IMR-90 (cell line): ENCODE data around the gene IL12RB1. TPM values are rescaled to one million over a fixed set of nuclear protein-coding genes. Genes with fewer than 3 reads are reported as not detected.
"Not testable (repeated sequence)": the region's sequence is repeated elsewhere in the genome, so short reads cannot be mapped to it uniquely, and the experiment has no call there.

Source experiments
- ATAC-seq: fragments of 200-7000 bp; cut with Tn5 transposase; 2 replicates; pipeline ENCODE4 v1.9.1; 2020; ENCODE audit warnings: low read depth, mild to moderate bottlenecking, moderate library complexity
- BruUV-seq: library from RNA; stranded (reverse); fragments of 400-500 nt; replicated peaks from 2 replicates; lab custom pipeline; 2021; lab: Mats Ljungman, UMichigan
- CTCF ChIA-PET: fragments of 300-600 bp; formaldehyde crosslinking; extraction: SDS; loops from one replicate; lab custom pipeline; 2021; ENCODE audit warnings: antibody characterized with exemption; lab: Yijun Ruan, JAX
- POLR2A ChIA-PET: fragments of 300-600 bp; sonication (Branson Sonifier 250); formaldehyde crosslinking; loops from one replicate; lab custom pipeline; 2022; ENCODE audit warnings: antibody characterized with exemption; ENCODE audit not compliant: unreplicated experiment; lab: Charles Lee
- DNase-seq: peaks from one replicate; pipeline ENCODE4 v3.0.0; 2013
- H2AFZ ChIP-seq: replicated peaks from 2 replicates; pipeline ENCODE3; 2013; ENCODE audit warnings: low read length, mild to moderate bottlenecking; ENCODE audit not compliant: poor library complexity
- H2AK5ac ChIP-seq: 2 replicates; pipeline ENCODE4 v1.6.1; 2013; ENCODE audit warnings: low read depth, low read length, inconsistent platforms
- H2AK9ac ChIP-seq: replicated peaks from 2 replicates; pipeline ENCODE3; 2013; ENCODE audit warnings: mild to moderate bottlenecking, low read depth, low read length, moderate library complexity; ENCODE audit not compliant: poor library complexity
- H2BK120ac ChIP-seq: 2 replicates; pipeline ENCODE4 v1.6.1; 2013; ENCODE audit warnings: low read depth, low read length, inconsistent platforms
- H2BK15ac ChIP-seq: 3 replicates; pipeline ENCODE4 v1.6.1; 2013; ENCODE audit warnings: low read depth, low read length, inconsistent platforms
- H2BK20ac ChIP-seq: 2 replicates; pipeline ENCODE4 v1.6.1; 2013; ENCODE audit warnings: low read depth, mild to moderate bottlenecking, inconsistent platforms, low read length, moderate library complexity
- H2BK5ac ChIP-seq: 2 replicates; pipeline ENCODE4 v1.6.1; 2013; ENCODE audit warnings: mild to moderate bottlenecking, low read depth, low read length, inconsistent platforms; ENCODE audit not compliant: poor library complexity, severe bottlenecking
- H3K14ac ChIP-seq: replicated peaks from 2 replicates; pipeline ENCODE4 v1.6.1; 2013; ENCODE audit warnings: low read depth, low read length, inconsistent platforms
- H3K18ac ChIP-seq: 2 replicates; pipeline ENCODE4 v1.6.1; 2013; ENCODE audit warnings: low read depth, low read length, control low read depth
- H3K23ac ChIP-seq: 2 replicates; pipeline ENCODE4 v1.6.1; 2013; ENCODE audit warnings: low read depth, low read length, inconsistent platforms
- H3K27ac ChIP-seq: 2 replicates; pipeline ENCODE4 v1.5.1; 2013; ENCODE audit warnings: mild to moderate bottlenecking, control low read depth, low read length; ENCODE audit not compliant: insufficient read depth
- H3K27me3 ChIP-seq: 2 replicates; pipeline ENCODE4 v1.6.1; 2013; ENCODE audit warnings: low read length; ENCODE audit not compliant: control insufficient read depth, insufficient read depth
- H3K36me3 ChIP-seq: 2 replicates; pipeline ENCODE4 v1.6.1; 2013; ENCODE audit warnings: low read length, mixed read lengths; ENCODE audit not compliant: control insufficient read depth, insufficient read depth
- H3K4ac ChIP-seq: 2 replicates; pipeline ENCODE4 v1.6.1; 2013; ENCODE audit warnings: low read depth, low read length, inconsistent platforms
- H3K4me1 ChIP-seq: 2 replicates; pipeline ENCODE4 v1.6.1; 2013; ENCODE audit warnings: low read length, mixed read lengths; ENCODE audit not compliant: control insufficient read depth, insufficient read depth
- H3K4me2 ChIP-seq: 2 replicates; pipeline ENCODE4 v1.6.1; 2013; ENCODE audit warnings: low read depth, mild to moderate bottlenecking, control low read depth, low read length, moderate library complexity
- H3K4me3 ChIP-seq: 2 replicates; pipeline ENCODE4 v1.5.1; 2013; ENCODE audit warnings: low read depth, mild to moderate bottlenecking, control low read depth, low read length, moderate library complexity; ENCODE audit not compliant: insufficient read depth
- H3K56ac ChIP-seq: 2 replicates; pipeline ENCODE4 v1.6.1; 2013; ENCODE audit warnings: low read length, inconsistent platforms; ENCODE audit not compliant: insufficient read depth; ENCODE audit errors: extremely low read depth
- H3K79me1 ChIP-seq, 2 experiments: 2 replicates each; pipeline ENCODE4 v1.6.1; 2013; ENCODE audit warnings: low read length in 2 of 2, inconsistent platforms in 1 of 2, low read depth in 1 of 2
- H3K9ac ChIP-seq: 2 replicates; pipeline ENCODE4 v1.6.1; 2013; ENCODE audit warnings: low read depth, low read length, control low read depth
- H3K9me1 ChIP-seq: 2 replicates; pipeline ENCODE4 v1.6.1; 2013; ENCODE audit warnings: low read length, inconsistent platforms; ENCODE audit not compliant: insufficient read depth
- H3K9me3 ChIP-seq: 2 replicates; pipeline ENCODE4 v1.6.1; 2013; ENCODE audit warnings: low read length; ENCODE audit not compliant: control insufficient read depth, insufficient read depth
- H4K20me1 ChIP-seq: 2 replicates; pipeline ENCODE4 v1.6.1; 2013; ENCODE audit warnings: low read length, inconsistent platforms; ENCODE audit not compliant: insufficient read depth
- H4K5ac ChIP-seq: 2 replicates; pipeline ENCODE4 v1.6.1; 2013; ENCODE audit warnings: mild to moderate bottlenecking, low read depth, low read length, control low read depth
- H4K8ac ChIP-seq, 2 experiments: 2 replicates each; pipeline ENCODE4 v1.6.1; 2013; ENCODE audit warnings: low read depth in 2 of 2, low read length in 2 of 2, control low read depth in 1 of 2, inconsistent platforms in 1 of 2
- H4K91ac ChIP-seq: 2 replicates; pipeline ENCODE4 v1.6.1; 2013; ENCODE audit warnings: low read depth, low read length, inconsistent platforms; ENCODE audit not compliant: insufficient read depth
- CHD1 ChIP-seq: IDR thresholded peaks from 2 replicates; pipeline ENCODE4 v1.6.1; 2012; ENCODE audit warnings: low read depth, low read length, improper control_type of control experiment
- MAFK ChIP-seq: IDR thresholded peaks from 2 replicates; pipeline ENCODE4 v1.6.1; 2012; ENCODE audit warnings: low read depth, low read length, improper control_type of control experiment
- WGBS, 2 experiments: methylation state at CpG; one replicate each; pipeline versions ENCODE4 v1.1.5 to v1.1.7; 2013; ENCODE audit warnings: missing lambda C conversion rate in 2 of 2; ENCODE audit not compliant: insufficient read length in 1 of 2; ENCODE audit errors: extremely low coverage in 2 of 2; 5-methylcytosine and 5-hydroxymethylcytosine counted together
- dilution Hi-C: fragments of 300-500 bp; cut with HindIII; formaldehyde crosslinking; loops from one replicate; pipeline ENCODE4 v1.14.3; 2018; ENCODE audit warnings: low sequenced_read_pairs; ENCODE audit not compliant: unreplicated experiment
- in situ Hi-C: fragments of 300-500 bp; cut with MboI; formaldehyde crosslinking; loops from 3 replicates; pipeline ENCODE4 v1.14.3; 2019; ENCODE audit warnings: low sequenced_read_pairs, inconsistent platforms, mixed read lengths
- intact Hi-C: fragments of 100-400 bp; cut with micrococcal nuclease; formaldehyde crosslinking; loops from 2 replicates; pipeline ENCODE4 v1.10.0; 2022
- polyA plus RNA-seq, 3 experiments: library from polyadenylated mRNA; depleted of rRNA; stranded (reverse); fragments of >200 nt; gene quantifications; 2 replicates each; pipeline ENCODE4 v1.2.3, GENCODE V29; 2012; ENCODE audit warnings: low replicate concordance in 1 of 3
- total RNA-seq: library from RNA; depleted of rRNA; stranded (reverse); fragments of >200 nt; gene quantifications from 2 replicates; pipeline ENCODE4 v1.2.3, GENCODE V29; 2012
- TF ChIP-seq, protein P1 (sequence below): conservative IDR thresholded peaks from 2 replicates; pipeline ENCODE4 v1.5.1; 2012; ENCODE audit warnings: mild to moderate bottlenecking, low read depth, low read length, improper control_type of control experiment

Gene IL12RB1
- total and polyA plus RNA-seq, 2 of the 4 experiments (the other 2 are of a cell fraction): not detected

DNA sequence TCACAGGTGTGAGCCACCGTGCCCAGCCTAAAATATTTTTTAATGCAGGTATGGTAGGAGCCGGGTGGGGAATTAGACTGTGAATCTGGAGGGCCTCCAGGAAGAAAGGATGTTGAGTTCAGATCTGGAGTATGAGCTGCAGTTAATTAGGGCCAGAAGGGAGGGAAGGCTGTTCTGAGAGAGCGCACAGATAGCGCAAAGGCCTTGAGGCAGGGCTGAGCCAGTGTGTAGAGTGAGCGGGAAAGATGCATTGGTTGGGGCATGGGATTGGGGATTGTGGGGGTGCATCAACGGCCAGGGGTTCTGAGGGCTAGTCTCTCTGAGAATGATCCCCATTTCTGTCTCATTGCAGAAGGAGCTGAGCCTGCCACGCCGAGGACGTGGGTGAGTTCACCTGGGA, 20.5 kb upstream of the IL12RB1 start:
- ChIA-PET POLR2A (no interaction called here), CTCF (no interaction called here)
- Histone ChIP-seq H3K4me3 (no peak overlapping the region), H2AK9ac (no peak overlapping the region), H3K23ac (no peak overlapping the region), H3K14ac (no peak overlapping the region), H3K4me2 (no peak overlapping the region), H2BK120ac (no peak overlapping the region), H4K8ac (no peak overlapping the region), H3K27me3 (no peaks in the 10 kb centered on the region), H2BK5ac (no peak overlapping the region), H4K20me1 (peaks cover 4% of the 10 kb centered on the region; the same call in 1 of the 2 replicates), H3K18ac (no peak overlapping the region), H2AK5ac (no peak overlapping the region), H3K36me3 (0 out of 2 replicates have a peak, but pooled peaks cover 2% of the 10 kb centered on the region), H4K91ac (no peak overlapping the region), H3K9ac (no peak overlapping the region), H3K56ac (no peak overlapping the region), H4K5ac (no peak overlapping the region), H3K4ac (no peak overlapping the region), H3K4me1 (peaks cover 12% of the 10 kb centered on the region), H2BK20ac (no peak overlapping the region), H2BK15ac (no peak overlapping the region), H3K9me3 (no peaks in the 10 kb centered on the region), H2AFZ (no peak overlapping the region), H3K27ac (no peak overlapping the region), H3K79me1 (no peaks in the 10 kb centered on the region; a peak in 1 of 4 replicates), H3K9me1 (0 out of 2 replicates have a peak, but pooled peaks cover 3% of the 10 kb centered on the region)
- dilution Hi-C loops (no loop called here), in situ Hi-C loops (no loop called here), intact Hi-C loops (no loop called here)
- DNase-seq (no peak), ATAC-seq (no peak)
- WGBS, 2 experiments: 100% methylated on average over 4 of the region's 9 CpGs; no CpG with 5 or more reads in 1 of the 2 experiments
- TF ChIP-seq, protein P1, sequence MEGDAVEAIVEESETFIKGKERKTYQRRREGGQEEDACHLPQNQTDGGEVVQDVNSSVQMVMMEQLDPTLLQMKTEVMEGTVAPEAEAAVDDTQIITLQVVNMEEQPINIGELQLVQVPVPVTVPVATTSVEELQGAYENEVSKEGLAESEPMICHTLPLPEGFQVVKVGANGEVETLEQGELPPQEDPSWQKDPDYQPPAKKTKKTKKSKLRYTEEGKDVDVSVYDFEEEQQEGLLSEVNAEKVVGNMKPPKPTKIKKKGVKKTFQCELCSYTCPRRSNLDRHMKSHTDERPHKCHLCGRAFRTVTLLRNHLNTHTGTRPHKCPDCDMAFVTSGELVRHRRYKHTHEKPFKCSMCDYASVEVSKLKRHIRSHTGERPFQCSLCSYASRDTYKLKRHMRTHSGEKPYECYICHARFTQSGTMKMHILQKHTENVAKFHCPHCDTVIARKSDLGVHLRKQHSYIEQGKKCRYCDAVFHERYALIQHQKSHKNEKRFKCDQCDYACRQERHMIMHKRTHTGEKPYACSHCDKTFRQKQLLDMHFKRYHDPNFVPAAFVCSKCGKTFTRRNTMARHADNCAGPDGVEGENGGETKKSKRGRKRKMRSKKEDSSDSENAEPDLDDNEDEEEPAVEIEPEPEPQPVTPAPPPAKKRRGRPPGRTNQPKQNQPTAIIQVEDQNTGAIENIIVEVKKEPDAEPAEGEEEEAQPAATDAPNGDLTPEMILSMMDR: no peak
- TF ChIP-seq MAFK (no peak), CHD1 (no peak)
- no TSS peak for BruUV-seq

DNA sequence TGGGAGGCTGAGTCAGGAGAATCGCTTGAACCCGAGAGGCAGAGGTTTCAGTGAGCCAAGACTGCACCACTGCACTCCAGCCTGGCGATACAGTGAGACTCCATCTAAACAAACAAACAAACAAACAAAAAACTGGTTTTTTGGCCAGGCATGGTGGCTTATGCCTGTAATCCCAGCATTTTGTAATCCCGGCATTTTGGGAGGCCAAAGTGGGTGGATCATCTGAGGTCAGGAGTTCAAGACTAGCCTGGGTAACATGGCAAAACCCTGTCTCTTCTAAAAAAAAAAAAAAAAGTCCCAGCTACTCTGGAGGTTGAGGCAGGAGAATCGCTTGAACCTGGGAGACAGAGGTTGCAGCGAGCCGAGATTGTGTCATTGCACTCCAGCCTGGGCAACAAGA, 18.5 kb upstream of the IL12RB1 start:
- H3K4me3 ChIP-seq, intact Hi-C loops, H2AK9ac ChIP-seq, dilution Hi-C loops, H4K20me1 ChIP-seq, H3K27me3 ChIP-seq, H3K4me2 ChIP-seq, H2BK15ac ChIP-seq, POLR2A ChIA-PET, in situ Hi-C loops, H4K5ac ChIP-seq, H3K4ac ChIP-seq, ATAC-seq, H3K18ac ChIP-seq, H3K23ac ChIP-seq, H3K9ac ChIP-seq, BruUV-seq, H2AK5ac ChIP-seq, H2AFZ ChIP-seq, H2BK20ac ChIP-seq, H3K27ac ChIP-seq, DNase-seq, H3K9me3 ChIP-seq, H3K56ac ChIP-seq, H3K4me1 ChIP-seq, H4K8ac ChIP-seq, H3K14ac ChIP-seq, H3K36me3 ChIP-seq, H4K91ac ChIP-seq, H3K79me1 ChIP-seq, H2BK5ac ChIP-seq, H2BK120ac ChIP-seq, H3K9me1 ChIP-seq: not testable (repeated sequence)
- WGBS, 2 experiments: no CpG with 5 or more reads among the region's 7 CpGs
- CTCF ChIA-PET: interaction anchor here (1.3 kb wide), 1 partner anchor 8 kb away, joined by 4 read pairs; no protein-coding TSS in a partner anchor
